Forelimb muscle (tissue), 1 donor: Measurements from ENCODE around the gene MAPK8IP1. TPM values are rescaled to one million over a fixed set of nuclear protein-coding genes. Genes with fewer than 3 reads are reported as not detected.

Experiments used
- DNase-seq: peaks from one replicate; pipeline ENCODE4 v3.0.0-alpha.2; 2013; ENCODE audit warnings: low read depth
- polyA plus RNA-seq: library from polyadenylated mRNA; unstranded; fragments of 120-200 nt; gene quantifications from one replicate; pipeline ENCODE4 v1.2.1, GENCODE V29; 2013; ENCODE audit not compliant: insufficient read length

The MAPK8IP1 gene
- polyA plus RNA-seq, 1 donor: 41.3 TPM

GRCh38 chr11:45907911-45908370 lies 22.5 kb downstream of the MAPK8IP1 start:
- no peak for DNase-seq

DNA sequence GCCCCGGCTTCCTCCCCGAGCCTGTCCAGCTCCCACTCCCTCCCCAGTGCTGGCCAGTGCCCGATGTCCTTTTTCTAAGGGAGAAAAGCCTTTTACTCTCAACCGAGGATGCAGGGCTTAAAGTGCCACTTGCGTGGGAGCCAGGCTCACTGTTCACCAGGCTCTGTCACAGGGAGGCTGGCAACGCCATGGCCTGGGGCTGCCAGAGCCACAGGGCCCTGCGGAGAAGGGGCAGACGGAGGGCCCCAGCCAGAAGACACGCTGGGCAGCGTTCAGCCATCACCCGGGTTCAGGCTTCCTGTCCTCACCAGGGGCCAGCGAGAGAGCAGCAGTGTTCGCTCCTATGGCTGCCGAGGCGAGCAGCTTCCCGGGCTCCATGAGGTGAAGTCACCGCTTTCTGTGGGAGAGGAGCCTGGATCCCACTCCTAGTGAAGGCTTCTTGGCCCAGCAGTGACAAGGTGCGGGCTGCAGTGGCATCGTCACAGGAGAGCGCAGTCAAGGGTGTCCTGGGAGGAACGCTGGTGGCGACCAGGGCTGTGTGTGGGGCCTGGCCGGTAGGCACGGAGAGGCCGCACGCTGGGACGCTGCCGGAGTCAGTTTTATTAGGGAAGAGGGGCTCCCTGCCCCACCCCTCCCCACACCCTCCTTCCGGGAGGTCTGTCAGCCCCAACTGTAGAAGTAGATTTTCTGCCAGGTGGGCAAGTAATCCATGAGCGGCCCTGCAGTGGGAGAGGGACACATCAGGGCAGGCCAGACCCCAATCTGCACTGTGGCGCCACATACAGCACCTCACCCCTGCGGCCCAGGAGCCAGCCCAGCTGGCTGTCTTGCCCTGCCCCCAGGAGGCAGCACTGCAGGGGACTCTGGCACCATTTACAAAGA lies 24.4 kb downstream of the MAPK8IP1 start:
- DNase-seq: no peak

- no peak for DNase-seq
Measured at GRCh38 chr11:45910623-45911022, 25.2 kb downstream of the MAPK8IP1 start.

DNA sequence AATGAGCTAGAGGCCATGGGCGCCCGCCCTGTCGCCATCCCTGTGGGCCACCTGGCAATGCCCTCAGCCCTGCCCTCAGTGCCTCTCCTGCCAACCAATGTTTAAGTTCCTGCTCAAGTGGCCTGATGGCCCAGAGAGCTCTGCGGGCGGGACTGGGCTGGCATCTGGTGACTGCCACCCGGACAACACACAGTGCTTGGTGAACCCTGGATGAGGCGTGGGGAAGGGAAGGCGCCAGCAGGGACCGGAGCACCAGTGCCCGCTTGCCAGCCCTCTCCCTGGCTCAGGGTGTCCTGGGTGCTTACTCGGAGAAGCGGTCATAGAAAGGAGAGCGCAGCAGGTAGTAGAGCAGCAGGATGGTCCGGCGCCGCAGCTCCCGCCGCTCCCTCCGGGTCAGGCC lies 28.1 kb downstream of the MAPK8IP1 start:
- DNase-seq: no peak

- no peak for DNase-seq
Measured at GRCh38 chr11:45913942-45914635, 28.6 kb downstream of the MAPK8IP1 start.

DNA sequence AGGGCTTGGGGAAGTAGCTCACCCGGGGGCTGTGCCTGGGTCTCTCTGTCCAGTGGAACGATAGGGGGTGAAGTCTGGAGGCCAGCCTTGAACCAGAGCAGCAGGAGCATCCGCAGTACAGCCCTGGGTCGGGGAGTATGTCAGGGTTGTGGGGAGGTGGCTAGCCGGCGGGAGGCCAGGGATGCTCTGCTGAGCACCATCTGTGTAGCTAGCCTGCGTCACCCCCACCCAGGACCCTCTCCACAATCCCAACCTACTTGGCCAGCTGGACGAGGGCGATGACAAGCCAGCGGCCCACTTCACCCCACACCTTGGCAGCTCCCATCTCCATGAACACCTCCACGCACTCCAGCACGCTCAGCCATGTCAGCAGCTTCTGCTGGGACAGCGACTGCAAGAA lies 30.0 kb downstream of the MAPK8IP1 start:
- DNase-seq: no peak

DNA sequence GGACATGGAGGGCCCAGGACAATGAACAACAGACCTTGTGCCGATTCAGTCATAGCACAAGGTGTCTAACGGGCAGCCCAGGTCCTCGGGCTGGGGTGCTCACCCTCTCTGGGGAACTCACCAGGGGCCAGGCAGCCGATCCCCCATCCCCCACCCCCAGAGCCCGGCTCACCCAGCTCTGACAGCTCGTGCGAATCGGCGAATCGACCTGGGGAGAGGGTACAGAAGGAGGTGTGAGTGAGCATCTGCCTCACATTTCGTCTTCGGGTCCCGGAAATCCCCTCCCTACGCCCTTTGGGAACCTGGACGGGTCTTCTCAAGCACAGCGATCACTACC lies 31.8 kb downstream of the MAPK8IP1 start:
- DNase-seq: no peak

- DNase-seq: peak; percentile 96
Measured at GRCh38 chr11:45917623-45918330, 32.3 kb downstream of the MAPK8IP1 start, which contains the start of gene PEX16. TSS of gene PEX16 (minus strand) at chr11:45917877. CDS start at chr11:45917811, 66 bp downstream.

- no peak for DNase-seq
Measured at GRCh38 chr11:45918331-45918941, 33.0 kb downstream of the MAPK8IP1 start.

DNA sequence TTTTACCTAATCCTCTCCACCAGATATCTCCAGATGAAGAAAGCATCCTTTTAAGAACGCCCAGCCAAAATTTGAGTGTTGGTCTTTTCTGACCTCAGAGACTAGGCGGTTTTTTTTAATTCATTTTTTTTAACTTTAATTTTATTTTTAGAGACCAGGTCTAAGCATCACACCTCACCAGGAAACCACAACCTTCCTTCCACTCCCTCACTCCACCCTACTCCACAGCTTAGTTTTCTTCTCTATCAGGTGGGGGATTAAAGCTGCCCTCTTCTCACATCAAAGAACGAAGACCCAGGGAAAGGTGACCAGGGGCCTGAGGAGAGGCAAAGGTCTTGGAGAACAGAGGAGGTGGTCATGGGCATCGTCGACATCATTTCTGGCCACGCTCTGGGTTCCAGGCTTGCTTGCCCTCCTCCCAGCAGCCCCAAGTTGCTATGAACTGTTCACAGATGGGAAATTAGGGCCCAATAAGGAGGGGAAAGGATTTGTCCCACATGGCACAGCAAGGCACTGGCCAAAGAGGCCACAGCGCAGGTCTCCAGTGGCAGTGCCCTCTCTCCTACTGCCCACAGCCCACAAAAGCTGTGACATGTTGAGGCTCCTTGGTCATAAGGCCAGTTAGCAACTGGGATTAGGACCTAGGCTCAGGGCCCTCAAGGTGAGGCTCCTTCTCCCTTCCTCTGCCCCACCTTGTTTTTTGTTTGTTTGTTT lies 33.7 kb downstream of the MAPK8IP1 start:
- DNase-seq: no peak

GRCh38 chr11:45919806-45920530 lies 34.5 kb downstream of the MAPK8IP1 start:
- DNase-seq: no peak

- no peak for DNase-seq
Measured at GRCh38 chr11:45920531-45921477, 35.4 kb downstream of the MAPK8IP1 start.

DNA sequence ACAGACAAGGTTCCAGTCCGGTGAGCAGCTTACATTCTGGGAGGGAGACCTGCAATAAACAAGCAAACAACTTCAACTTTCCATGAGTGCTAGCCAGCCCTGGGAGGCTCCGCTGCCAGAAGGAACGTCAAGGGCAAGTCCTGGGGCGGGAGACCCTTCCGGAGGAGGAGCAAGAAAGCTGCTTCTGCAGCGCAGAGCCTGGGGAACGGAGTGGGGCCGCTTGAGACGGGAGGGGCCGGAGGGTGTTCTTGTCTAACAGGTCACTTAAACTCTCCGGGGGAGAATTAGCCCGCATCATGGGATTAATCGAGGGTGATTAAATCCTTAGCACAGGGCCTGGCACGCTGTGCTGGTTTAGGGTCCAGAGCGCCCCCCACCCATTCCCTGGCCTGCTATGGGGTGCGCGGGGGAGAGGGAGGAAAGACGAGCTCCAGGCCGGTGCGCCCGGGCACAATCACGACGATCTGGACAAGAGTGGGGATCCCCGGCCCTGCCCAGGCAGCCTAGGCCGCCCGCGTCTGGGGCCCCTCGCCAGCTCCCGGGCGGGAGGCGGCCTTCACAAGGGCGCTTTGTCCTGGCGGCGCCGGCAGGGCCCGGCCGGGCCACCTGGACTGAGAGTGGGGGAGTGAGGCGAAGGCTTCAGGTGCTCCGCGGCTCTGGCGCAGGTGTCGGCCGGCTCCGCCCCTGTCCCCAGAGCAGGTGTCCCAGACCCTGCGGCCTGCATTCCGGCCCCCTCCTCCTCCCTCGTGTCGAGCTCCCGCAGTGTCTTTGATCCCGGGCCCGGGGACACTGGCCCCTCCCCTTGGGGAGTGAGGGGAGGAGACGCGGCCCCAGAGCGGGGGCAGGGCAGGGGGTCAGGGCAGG lies 36.3 kb downstream of the MAPK8IP1 start:
- DNase-seq: no peak

- no peak for DNase-seq
Measured at GRCh38 chr11:45922425-45923082, 37.1 kb downstream of the MAPK8IP1 start, which contains the start of gene LARGE2. TSS of gene LARGE2 (plus strand) at chr11:45922656. CDS start at chr11:45922883, 227 bp downstream.

DNA sequence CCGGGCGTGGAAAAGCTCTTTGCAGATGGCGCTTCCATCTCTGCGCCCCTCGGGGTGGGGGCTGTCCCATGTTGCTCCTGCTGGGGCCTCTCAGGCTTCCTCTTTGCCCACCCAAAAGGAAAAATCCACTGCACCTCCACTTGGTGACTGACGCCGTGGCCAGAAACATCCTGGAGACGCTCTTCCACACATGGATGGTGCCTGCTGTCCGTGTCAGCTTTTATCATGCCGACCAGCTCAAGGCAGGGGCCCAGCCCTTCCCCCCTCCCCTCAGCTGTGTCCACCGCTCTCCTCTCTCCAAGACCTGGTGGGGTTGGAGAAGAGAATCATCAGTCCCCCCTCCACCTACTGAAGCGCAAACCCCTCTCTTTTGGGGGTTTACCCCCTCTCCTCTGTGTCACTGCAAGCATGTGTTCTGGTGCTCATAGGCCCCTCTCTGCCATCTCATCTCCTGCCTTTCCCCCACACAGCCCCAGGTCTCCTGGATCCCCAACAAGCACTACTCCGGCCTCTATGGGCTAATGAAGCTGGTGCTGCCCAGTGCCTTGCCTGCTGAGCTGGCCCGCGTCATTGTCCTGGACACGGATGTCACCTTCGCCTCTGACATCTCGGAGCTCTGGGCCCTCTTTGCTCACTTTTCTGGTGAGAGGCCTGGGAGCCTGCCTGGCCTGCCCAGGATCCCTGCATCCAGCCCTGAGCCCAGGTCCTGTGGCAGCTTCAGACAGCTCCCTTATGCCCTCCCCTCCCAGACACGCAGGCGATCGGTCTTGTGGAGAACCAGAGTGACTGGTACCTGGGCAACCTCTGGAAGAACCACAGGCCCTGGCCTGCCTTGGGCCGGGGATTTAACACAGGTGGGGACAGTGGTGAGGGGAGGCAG lies 38.8 kb downstream of the MAPK8IP1 start:
- no peak for DNase-seq

- no peak for DNase-seq
Measured at GRCh38 chr11:45924927-45925326, 39.5 kb downstream of the MAPK8IP1 start.

DNA sequence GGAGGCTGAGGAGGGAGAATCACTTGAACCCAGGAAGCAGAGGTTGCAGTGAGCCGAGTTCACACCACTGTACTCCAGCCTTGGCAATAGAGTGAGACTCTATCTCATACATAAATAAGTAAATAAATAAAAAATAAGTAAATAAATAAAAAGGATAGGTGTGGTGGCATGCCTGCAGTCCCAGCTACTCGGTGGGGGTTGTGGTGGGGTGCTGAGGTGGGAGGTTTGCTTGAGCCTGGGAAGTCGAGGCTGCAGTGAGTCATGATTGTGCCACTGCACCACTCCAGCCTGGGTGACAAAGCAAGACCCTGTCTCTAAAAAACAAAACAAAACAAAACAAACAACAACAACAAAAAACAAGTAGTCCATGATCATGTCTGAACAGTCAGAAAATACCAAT lies 40.1 kb downstream of the MAPK8IP1 start:
- no peak for DNase-seq
